HG03432 (cell line): ENCODE measurements around the gene MAGI2.
"Not testable (repeated sequence)": the region's sequence is repeated elsewhere in the genome, so short reads cannot be mapped to it uniquely, and the experiment has no call there.

Experiments used
- ATAC-seq: cut with Tn5 transposase; IDR thresholded peaks from one replicate; pipeline ENCODE4 v1.9.1; 2021; ENCODE audit warnings: mild to moderate bottlenecking, moderate library complexity; ENCODE audit not compliant: unreplicated experiment

MAGI2 gene

GRCh38 chr7:78514634-78515033 is 938.8 kb downstream of the MAGI2 start:
- no peak for ATAC-seq

GRCh38 chr7:78510580-78511188 is 942.8 kb downstream of the MAGI2 start:
- ATAC-seq, result no peak

- ATAC-seq, result not testable (repeated sequence)
Measured at GRCh38 chr7:78503301-78503700, 950.2 kb downstream of the MAGI2 start.

- ATAC-seq, result no peak
Measured at GRCh38 chr7:78501064-78501463, 952.4 kb downstream of the MAGI2 start.

- ATAC-seq, result no peak
Measured at GRCh38 chr7:78499971-78500370, 953.5 kb downstream of the MAGI2 start.

GRCh38 chr7:78499283-78499682 is 954.2 kb downstream of the MAGI2 start:
- no peak for ATAC-seq

- ATAC-seq, result no peak
Measured at GRCh38 chr7:78497728-78498427, 955.6 kb downstream of the MAGI2 start.

GRCh38 chr7:78496096-78496630 is 957.3 kb downstream of the MAGI2 start:
- ATAC-seq, result no peak

GRCh38 chr7:78493401-78493800 is 960.1 kb downstream of the MAGI2 start:
- no peak for ATAC-seq

GRCh38 chr7:78492146-78492545 is 961.3 kb downstream of the MAGI2 start:
- no peak for ATAC-seq

- no peak for ATAC-seq
Measured at GRCh38 chr7:78490524-78490923, 962.9 kb downstream of the MAGI2 start.

- no peak for ATAC-seq
Measured at GRCh38 chr7:78489476-78490240, 963.8 kb downstream of the MAGI2 start.

- ATAC-seq, result no peak
Measured at GRCh38 chr7:78487464-78487863, 966.0 kb downstream of the MAGI2 start.

GRCh38 chr7:78479348-78479747 is 974.1 kb downstream of the MAGI2 start:
- no peak for ATAC-seq

GRCh38 chr7:78476851-78477405 is 976.5 kb downstream of the MAGI2 start:
- ATAC-seq, result no peak

- no peak for ATAC-seq
Measured at GRCh38 chr7:78473571-78474301, 979.7 kb downstream of the MAGI2 start.

GRCh38 chr7:78473021-78473420 is 980.4 kb downstream of the MAGI2 start:
- no peak for ATAC-seq

GRCh38 chr7:78472519-78472918 is 980.9 kb downstream of the MAGI2 start:
- ATAC-seq, result no peak

- no peak for ATAC-seq
Measured at GRCh38 chr7:78465894-78466293, 987.6 kb downstream of the MAGI2 start.

GRCh38 chr7:78463039-78463438 is 990.4 kb downstream of the MAGI2 start:
- ATAC-seq, result no peak

- no peak for ATAC-seq
Measured at GRCh38 chr7:78450706-78451105, 1002.8 kb downstream of the MAGI2 start.
